Measurements from ENCODE around the gene IL20RA.
"Not testable (repeated sequence)": the region's sequence is repeated elsewhere in the genome, so short reads cannot be mapped to it uniquely, and the experiment has no call there.

The IL20RA gene, protein sequence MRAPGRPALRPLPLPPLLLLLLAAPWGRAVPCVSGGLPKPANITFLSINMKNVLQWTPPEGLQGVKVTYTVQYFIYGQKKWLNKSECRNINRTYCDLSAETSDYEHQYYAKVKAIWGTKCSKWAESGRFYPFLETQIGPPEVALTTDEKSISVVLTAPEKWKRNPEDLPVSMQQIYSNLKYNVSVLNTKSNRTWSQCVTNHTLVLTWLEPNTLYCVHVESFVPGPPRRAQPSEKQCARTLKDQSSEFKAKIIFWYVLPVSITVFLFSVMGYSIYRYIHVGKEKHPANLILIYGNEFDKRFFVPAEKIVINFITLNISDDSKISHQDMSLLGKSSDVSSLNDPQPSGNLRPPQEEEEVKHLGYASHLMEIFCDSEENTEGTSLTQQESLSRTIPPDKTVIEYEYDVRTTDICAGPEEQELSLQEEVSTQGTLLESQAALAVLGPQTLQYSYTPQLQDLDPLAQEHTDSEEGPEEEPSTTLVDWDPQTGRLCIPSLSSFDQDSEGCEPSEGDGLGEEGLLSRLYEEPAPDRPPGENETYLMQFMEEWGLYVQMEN

DNA sequence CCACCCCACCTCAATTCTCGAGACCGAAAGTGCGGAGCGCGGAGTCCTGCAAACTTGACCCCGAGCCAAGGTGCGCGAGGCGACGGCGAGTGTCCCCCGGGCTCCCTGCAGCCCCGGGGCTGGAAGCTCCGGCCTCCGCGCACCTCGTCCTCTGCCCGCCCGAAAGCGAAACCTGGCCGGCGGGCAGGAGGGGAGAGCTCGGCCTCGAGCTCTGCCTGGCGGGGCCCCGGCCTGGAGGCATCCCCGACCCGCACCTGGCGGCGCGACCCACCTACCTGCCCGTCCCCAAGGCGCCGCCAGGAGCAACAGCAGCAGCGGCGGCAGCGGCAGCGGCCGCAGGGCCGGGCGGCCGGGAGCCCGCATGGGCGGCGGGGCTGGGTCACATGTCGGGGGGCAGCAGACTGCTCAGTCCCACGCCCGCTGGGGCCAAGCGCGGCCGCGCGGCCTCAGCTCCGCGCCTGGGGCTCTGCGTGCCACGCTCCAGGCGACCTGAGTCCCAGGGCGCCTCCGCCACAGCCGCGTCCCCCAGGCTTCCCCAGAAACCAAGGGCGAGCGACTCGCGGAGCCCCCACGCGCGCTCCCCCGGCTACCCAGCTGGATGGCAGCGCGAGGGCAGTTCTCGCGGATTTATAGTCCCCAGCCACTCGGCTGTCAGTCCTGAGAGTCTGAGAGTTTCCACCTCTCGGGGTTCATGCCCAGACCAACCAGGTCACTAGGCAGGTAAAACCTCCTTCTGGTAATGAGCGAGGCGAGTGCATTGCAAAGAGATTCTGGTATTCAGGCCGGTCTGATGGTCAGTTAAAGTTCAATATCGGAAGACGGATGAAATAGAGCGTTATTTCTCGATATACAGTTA is at the start of gene IL20RA:
IL20RA (minus strand) TSS at position 600 of the 856 bp plus-strand sequence; CDS start at position 363, 237 bp downstream.
- no peak for DNase-seq (ENCODE audit: low read depth)

DNA sequence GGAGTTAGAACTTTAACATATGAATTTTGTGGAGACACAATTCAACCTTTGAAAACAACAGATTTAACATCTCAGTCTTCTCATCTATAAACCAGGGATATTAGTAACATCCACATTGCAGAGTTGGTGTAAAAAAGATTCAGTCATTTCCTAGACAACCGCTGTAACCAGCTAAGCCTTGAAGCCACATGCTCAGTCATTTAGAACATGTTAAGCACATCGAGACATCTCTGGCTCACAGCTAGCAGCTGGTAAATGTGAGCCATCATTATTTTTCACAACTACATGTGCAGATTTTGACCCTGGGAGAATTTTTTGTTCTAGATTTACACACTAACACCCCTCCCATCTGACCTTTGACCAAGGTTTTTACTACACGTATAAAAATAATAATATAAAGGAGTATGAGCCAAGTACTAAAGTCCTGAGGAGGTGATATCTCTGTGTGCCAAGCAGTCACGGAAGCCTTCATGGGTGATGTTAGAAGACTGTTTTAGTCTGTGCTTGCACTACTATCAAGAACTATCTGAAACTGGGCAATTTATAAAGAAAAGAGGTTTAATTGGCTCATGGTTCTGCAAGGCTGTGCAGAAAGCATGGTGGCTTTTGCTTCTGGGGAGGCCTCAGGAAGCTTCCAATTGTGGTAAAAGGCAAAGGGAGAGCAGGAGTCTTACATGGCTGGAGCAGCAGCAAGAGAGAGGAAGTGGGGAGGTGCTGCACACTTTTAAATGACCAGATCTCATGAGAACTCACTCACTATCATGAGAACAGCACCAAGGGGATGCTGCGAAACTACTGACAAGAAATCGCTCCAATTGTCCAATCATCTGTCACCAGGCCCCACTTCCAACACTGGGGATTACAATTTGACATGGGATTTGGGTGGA is 48.7 kb upstream of the IL20RA start:
- no peak for DNase-seq (ENCODE audit: low read depth)

DNA sequence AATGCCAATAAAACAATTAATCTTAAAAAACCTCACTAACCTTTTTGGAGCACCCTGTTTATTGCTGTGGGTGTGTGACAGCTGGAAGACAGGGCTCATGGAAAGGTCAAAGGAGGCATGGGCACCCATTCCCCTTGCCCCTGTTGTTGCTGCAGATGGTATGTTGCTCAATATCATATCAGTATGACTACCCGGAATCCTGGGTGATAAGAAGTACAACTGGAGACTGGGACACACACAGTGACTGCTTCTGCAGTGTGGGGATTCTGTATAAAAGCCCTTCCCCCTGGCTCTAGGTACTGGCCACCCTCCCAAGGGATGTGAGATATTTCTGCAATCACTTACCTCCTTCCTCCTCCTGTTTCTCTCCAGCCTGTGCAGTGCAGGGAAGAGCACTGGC is 47.3 kb upstream of the IL20RA start:
- no peak for DNase-seq (ENCODE audit: low read depth)

DNA sequence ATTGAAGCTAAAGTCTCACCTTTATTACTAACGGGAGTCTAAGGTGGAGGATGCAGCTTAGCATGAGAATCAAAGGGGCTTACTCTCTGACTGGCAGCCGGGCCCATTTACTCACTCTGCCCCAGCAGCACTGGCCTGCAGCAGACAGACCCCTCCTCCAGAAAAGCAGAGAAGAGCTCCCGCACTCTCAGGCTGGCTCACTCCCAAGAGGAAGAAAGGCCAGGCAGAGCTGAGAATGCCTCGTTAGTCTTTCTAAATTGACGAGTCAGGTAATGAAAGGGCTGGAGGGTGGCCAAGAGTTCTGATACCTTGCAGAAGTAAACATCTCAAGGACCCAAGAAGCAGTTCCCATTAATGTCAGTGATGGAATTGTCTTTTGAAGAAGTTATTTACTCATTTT is 44.5 kb upstream of the IL20RA start:
- no peak for DNase-seq (ENCODE audit: low read depth)

DNA sequence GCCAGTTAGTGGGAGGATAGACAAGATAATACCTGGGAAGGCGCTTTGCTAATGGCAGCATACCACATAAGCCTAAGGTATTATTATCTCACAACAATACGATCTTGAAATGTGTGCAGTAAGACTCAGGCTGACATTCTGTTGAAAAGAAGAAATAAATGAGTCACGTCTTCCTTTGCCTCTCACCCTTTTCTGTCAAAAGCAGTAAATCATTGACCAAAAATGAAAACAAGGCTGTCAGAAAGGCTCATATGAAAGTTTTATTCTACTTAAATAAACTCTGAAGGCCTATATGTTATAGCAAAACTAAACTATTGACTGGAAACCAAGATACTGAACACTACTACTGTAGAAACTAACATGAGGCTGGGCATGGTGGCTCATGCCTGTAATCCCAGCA is 43.1 kb upstream of the IL20RA start:
- DNase-seq (ENCODE audit: low read depth), result no peak

DNA sequence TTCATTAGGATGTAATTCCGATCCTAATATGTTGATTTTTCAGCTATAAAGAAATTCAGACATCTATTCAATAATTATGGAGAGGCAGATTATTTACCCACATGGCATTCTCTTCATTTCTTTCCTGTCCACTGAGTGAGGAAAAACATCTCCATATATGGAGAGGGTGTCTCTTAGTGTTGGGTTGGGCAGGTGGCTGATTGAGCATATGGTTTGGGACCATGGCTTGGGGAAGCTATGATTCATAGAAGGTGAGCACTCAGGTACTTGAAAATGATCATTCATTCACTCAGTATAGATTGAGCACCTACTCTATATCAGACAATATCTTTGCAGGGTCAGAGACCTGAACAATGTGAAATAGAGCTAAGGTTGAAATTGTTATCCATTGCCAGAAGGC is 41.3 kb upstream of the IL20RA start:
- no peak for DNase-seq (ENCODE audit: low read depth)

DNA sequence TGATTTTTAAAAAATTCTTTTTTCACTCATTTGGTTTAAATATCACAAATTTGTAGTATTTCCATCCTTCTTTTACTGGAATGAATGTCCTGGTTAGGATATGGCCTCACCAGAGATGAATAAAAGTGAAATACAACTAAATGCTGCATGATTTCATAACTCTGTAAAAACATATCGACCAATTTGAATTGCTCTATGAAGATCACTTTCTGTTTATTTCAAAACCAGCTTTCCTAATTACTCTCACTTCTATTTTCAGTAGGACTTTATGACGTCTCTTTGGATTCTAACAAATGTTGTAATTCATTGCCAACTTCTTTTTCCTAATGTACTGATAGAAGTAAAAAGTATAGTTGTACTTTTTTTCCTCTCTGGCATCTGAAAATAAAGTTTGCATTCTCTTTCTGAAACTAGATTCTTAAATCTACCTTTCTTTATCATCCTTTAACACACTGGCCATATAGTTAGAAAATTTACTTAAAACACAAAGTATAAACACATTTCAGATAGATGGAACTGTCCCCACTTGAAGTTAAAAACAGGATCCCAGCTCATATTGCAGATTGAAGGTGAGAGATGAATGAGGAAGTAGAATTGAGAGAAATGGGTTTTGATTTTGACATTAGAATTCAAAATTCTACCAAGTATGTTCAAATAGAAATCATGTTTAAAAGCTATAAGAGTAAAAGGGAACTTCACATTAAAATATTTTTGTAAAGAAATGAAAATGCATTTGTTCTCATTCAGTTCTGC is 40.3 kb upstream of the IL20RA start:
- no peak for DNase-seq (ENCODE audit: low read depth)

DNA sequence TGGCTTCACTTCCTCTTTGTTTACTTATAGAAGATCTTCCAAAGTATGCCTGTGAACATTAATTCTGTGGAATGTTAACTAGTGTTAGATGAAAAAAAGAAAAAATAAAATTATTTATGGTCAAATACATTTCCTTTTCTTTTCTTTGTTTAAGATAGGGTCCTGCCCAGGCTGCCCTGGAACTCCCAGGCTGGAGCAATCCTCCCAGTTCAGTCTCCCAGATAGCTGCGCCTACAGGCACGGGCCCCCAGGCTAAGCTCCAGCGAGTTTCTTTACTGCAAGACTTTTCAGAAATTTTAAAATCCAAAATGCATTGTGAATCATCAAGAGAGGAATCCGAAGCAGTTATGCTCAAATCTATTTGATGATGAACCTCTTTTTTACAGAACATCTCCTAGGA is 39.3 kb upstream of the IL20RA start:
- DNase-seq (ENCODE audit: low read depth), result no peak

DNA sequence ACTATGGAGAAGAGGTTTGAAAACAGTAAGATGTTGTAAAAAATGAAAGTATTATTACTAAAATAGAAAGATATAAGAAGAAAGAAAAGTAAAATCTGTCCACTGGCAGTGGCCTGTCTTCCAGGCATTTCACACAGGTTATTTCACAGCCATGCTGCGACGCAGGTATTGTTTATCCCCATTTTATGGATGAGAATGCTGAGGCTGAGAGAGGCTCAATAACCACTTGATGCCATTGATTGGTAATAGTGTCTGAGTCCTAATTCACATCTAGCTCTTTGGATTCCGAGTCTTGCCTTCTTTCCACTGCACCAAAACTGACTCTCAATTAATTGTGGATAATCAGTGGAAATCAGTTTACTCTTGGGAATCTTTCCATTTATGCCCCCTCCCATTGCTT is 37.2 kb upstream of the IL20RA start:
- DNase-seq (ENCODE audit: low read depth), result no peak

DNA sequence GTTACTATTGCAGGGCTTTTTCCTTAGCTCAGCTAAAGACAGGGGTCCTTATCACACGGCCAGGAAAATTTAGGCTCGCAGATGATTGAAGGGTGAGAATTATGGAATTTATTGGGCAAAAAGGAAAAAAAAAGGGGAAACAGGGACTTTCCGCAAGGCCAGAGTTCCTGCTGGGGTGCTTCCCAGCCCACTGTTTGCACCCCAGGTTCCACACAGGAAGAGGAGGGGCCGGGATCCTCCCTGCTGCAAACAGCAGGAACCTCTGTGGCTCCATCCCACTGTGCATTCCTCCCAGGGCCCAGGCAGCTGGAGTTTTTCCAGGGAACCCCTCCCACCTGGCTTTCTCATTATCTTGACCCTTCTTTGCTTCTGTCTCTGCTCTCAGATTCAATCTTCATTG is 35.9 kb upstream of the IL20RA start:
- DNase-seq (ENCODE audit: low read depth), result no peak

DNA sequence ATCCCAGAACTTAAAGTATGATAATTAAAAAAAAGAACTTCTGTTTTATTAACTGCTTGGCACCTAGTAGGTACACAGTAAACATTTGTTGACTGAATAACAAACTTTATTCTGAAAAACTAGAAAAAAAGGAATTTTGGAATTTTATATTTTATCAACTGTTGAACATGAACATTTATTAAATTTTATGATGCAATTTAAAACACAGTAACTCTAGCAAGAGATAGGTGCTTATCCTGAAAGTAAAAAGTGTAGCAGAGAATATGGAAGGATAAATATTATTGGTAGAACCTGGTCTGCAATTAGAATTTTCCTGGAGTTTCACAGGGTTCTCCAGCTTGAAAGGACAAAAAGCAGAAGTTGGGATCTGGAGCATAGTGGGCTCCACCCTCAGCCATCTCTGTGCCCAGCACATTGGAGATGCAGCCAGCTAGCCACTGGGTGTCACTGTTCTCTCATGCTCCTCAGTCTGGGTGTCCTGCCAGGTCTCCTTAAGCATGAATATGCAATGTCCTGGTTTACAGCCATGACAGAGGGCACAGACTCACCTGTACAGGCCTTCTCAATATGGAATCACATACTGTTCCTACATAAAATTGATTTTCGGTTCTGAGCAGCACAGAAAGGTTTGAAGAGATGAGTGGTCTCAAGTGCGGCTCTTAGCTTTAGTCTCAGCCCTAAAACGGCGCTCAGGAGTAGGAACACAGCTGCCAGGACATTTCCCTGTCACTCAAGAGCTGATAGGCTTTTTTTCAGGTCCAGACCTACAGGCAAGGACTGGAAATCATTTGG is 31.7 kb upstream of the IL20RA start:
- peak; percentile 41 for DNase-seq (ENCODE audit: low read depth)

DNA sequence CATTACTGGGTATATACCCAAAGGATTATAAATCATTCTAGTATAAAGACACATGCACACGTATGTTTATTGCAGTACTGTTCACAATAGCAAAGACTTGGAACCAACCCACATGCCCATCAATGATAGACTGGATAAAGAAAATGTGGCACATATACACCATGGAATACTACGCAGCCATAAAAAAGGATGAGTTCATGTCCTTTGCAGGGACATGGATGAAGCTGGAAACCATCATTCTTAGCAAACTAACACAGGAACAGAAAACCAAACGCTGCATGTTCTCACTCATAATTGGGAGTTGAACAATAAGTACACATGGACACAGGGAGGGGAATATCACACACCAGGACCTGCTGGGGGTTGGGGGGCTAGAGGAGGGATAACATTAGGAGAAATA is 31.0 kb upstream of the IL20RA start:
- not testable (repeated sequence) for DNase-seq (ENCODE audit: low read depth)

DNA sequence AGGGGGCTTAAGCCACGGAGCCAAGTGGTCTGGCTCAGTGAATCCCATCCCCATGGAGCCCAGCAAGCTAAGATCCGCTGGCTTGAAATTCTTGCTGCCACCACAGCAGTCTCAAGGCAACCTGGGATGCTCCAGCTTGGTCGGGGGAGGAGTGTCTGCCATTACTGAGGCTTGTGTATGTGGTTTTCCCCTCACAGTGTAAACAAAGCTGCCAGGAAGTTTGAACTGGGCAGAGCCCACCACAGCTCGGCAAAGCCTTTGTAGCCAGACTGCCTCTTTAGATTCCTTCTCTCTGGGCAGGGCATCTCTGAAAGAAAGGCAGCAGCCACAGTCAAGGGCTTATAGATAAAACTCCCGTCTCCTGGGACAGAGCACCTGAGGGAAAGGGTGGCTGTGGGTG is 25.5 kb upstream of the IL20RA start:
- no peak for DNase-seq (ENCODE audit: low read depth)

DNA sequence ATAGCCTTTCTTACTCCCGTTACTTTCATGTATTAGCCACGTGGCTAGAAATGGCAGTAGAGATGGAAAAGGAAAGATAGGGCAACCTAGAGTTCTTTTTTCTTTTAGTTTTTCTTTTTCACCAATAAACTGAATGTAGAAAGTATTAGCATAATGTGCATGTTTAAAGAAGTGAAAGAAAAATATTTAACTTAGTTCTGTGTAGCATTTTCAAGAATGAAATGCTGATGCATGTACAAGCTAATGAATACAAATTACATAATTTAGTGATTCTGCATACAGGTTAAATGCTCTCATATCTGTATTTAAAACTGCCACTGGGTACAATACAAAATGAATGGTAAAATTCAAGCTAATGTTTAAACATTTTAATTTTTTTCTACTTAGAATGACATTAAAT is 22.6 kb upstream of the IL20RA start:
- no peak for DNase-seq (ENCODE audit: low read depth)

DNA sequence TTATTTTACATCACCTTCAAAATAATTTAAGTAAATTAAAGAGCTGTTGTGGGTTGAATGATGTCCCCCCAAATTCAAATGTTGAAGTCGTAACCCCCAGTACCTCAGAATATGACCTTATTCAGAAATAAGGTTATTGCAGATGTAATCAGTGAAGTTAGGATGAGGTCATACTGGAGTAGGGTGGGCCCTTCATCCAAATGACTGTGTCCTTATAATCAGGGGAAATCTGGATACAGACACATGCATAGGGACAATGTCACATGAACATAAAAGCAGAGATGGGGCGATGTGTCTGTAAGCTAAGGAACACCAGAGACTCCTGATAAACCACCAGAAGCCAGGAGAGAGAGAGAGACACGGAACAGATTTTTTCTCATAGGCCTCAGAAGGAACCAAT is 13.3 kb upstream of the IL20RA start:
- no peak for DNase-seq (ENCODE audit: low read depth)

DNA sequence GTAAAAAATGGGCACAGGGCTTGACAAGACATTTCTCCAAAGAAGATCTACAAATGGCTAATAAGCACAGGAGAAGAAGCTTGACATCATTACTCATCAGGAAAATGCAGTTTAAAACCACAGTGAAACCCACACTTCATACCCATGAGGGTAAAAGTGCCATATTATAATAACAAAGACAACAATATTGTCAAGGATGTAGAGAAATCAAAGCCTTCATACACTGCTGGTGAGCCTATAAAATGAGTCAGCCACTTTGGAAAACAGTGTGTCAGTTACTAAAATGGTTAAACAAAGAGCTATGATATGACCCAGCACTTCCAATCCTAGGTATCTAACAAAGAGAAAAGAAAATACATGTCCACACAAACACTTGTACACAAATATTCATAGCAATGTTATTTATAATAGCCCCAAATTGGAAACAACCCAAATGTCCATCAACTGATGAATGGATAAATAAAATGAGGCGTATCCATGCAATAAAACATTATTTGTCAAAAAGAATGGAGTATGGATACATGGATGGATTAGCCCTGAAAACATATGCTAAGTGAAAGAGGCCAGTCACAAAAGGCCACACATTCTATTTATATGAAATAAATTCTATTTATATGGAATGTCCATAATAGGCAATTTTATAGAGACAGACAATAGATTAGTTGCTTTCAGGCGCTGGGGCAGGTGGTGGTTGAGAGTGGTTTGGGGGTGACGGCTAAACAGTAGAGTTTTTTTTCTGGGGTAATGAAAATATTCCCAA is 11.5 kb upstream of the IL20RA start:
- DNase-seq (ENCODE audit: low read depth), result no peak

DNA sequence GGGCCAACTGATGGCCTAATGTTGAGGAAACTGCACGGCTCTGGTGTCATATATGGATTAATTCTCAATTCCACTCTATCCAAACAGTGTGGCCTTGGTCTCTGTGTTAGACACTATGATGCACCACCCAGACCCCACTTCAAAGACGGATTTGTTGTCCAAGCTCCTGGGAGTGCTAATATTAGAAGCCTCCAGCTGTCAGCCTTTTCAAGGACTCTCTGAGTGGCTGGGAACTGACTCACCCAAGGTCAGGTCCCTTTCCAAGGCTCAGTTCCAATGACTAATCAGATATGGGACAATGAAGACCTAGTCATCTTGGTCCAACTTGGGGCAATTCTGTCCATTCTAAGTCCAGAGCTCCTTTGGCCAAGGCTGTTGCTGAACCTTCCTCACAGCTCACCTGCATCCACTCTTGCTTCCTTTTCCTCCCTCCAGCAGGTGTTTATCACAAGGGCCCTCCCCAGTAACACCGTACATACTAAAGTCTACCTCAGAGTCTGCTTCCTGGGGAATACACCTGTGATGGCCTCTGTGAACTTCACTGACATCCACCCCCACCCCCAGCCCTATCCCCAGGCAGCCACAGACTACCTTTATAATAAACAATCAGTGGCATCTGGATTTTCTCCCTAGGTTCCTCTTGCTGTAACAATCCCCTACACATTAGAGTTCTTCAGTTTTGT is 7.2 kb upstream of the IL20RA start:
- DNase-seq (ENCODE audit: low read depth), result no peak

DNA sequence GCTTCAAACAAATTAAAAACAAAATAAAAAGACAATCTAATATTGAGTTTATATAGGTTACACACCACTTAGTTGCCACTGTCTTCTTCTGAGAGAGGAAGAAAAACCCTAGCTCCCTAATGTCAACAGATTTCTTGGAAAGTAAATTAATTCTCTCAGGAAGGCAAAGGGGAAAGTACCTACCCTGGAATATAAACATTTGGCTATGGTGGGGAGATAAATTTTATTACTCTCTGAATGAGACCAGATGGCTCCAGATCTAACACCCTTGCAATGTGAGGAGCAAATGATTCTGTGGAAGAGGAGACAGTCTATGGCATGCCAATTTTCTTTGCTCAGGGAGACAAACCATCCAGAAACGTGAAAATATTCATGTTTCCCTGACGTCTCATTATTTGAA is 4.3 kb upstream of the IL20RA start:
- no peak for DNase-seq (ENCODE audit: low read depth)

DNA sequence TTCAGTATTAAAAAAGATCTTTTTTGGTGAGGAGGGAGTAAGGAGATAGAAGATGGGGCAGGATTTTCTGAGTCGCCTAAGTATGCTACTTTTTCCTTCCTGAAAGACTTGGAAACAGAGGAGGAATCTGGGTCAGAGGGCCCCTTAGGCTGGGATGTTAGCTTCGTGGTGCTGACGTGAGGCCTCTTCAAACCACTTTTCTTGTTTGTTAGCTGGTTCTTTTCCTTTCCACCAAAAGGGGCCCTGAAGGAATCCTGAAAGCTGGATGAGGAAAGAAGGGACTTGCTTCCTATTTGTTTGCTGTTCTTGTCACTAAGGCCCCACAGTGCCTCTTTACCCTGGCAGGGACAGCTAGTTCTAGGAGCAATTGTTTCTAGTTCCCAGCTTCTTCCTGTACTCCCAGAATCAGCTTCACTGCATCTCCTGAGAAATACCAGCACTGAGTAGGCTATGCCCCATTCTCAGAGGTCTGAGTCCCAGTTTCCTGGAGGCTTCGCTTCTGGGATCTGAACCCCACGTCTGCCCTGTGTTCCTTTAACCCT is 2.2 kb upstream of the IL20RA start:
- no peak for DNase-seq (ENCODE audit: low read depth)
